Fibroblast of upper back skin (primary cell): ENCODE results near the gene FBXO24.

ENCODE experiments used
- DNase-seq: peaks from one replicate; pipeline ENCODE4 v3.0.0-alpha.2; 2013

Gene FBXO24

DNA sequence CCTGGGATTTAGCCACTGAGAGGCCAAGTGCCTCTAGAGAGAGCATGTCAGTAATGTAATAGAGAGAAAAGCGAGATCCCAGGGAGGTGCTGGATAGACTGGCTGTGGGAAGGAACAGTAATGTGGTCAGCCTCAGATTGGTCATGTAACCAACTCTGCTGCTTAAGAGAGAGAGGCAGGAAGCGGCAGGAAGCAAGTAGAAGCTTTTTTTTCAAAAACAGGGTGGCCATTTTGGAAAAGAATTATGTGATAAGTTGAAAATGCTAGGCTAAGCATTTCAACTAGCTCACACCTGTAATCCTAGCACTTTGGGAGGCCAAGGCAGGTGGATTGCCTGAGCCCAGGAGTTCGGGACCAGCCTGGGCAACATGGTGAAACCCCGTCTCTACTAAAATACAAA is 12.3 kb downstream of the FBXO24 start:
- no peak for DNase-seq

- no peak for DNase-seq
Observed at GRCh38 chr7:100599911-100600729, 14.0 kb downstream of the FBXO24 start.

- DNase-seq: no peak
Observed at GRCh38 chr7:100600730-100601038, 14.6 kb downstream of the FBXO24 start.

- DNase-seq: peak; percentile 97
Observed at GRCh38 chr7:100602889-100603725, 17.0 kb downstream of the FBXO24 start.

DNA sequence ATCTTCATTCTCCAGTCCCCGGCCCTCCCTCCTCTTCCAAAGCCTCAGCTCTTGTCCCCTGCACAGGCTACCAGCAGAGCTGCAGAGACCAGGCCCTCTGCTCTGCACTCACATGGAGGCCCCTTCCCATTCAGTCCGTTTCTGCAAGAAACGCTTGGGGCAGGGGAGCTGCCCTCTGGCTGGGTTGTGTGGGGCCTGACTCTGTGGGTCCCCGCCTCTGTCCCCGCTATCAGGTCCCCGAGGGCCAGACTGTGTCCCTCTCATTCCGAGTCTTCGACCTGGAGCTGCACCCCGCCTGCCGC is 17.5 kb downstream of the FBXO24 start:
- DNase-seq: peak; percentile 47

- peak; percentile 85 for DNase-seq
Observed at GRCh38 chr7:100604028-100604975, 18.2 kb downstream of the FBXO24 start.

- no peak for DNase-seq
Observed at GRCh38 chr7:100604976-100605911, 19.1 kb downstream of the FBXO24 start.

- DNase-seq: no peak
Observed at GRCh38 chr7:100606313-100606712, 20.2 kb downstream of the FBXO24 start.

DNA sequence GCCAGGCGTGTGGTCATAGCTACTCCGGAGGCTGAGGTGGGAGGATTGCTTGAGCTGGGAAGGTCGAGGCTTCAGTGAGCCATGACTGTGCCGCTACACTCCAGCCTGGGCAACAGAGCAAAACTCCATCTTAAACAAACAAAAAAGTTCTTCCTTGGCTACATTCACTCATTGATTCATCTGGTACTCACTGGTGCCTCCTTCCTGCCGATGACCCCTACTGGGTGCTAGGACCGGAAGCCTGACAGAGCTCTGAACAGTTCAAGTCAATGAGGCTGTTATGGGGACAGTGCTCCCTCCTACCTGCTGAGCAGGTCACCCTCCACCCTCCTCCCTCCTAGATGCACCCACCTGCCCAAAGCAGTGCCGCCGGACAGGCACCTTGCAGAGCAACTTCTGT is 21.0 kb downstream of the FBXO24 start:
- no peak for DNase-seq

DNA sequence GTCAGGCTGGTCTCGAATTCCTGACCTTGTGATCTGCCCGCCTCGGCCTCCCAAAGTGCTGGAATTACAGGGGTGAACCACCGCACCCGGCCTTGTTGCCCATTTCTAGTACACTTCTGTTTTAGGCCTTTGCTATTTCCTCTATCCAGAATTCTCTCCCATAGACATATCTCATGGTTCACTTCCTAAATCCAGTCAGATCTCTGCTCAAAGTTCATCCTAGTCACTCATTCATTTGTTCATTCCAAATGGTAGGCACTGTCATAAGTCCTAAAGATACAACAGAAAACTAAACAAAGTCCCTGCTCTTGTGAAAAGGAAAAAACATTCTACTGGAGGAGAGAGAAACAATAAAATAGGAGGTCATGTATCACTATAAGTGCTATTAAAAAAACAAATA is 23.8 kb downstream of the FBXO24 start:
- DNase-seq: no peak

- DNase-seq: peak; percentile 99
Observed at GRCh38 chr7:100611983-100612729, 26.0 kb downstream of the FBXO24 start, which contains the start of gene MOSPD3. Gene MOSPD3, plus strand, starts transcription at chr7:100612540. Its CDS starts 252 bp downstream, at chr7:100612792.

DNA sequence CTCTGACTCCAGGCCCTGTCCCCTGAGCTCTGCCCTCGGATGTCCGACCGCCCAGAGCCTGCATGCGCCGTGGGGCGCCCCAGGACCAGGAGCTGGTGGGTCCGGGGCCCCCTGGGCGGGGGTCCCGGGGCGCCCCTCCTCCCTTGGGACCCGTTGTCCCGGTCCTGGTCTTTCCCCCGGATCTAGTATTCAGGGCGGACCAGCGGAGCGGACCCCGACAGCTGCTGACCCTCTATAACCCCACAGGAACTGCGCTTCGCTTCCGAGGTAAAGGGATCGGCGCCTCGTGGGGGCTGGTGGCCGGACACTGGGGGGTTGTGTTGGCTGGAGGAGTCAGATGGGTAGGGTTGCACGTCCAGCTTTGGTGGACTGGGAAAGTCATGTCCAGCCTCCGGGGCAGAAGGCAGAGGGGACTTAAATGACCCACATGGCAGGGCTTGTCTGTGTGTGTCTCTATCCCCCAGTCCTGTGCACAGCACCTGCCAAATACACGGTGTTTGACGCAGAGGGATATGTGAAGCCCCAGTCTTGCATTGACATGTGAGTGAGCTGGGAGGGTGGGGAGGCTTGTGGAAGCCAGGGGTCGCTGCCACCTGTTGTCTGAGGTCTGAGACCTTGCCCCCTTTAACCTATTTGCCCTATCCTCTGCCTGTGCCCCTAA is 26.7 kb downstream of the FBXO24 start:
- DNase-seq: no peak

- no peak for DNase-seq
Observed at GRCh38 chr7:100613412-100614175, 27.5 kb downstream of the FBXO24 start.

- no peak for DNase-seq
Observed at GRCh38 chr7:100614308-100614861, 28.3 kb downstream of the FBXO24 start.

- DNase-seq: no peak
Observed at GRCh38 chr7:100620239-100620638, 34.1 kb downstream of the FBXO24 start.

DNA sequence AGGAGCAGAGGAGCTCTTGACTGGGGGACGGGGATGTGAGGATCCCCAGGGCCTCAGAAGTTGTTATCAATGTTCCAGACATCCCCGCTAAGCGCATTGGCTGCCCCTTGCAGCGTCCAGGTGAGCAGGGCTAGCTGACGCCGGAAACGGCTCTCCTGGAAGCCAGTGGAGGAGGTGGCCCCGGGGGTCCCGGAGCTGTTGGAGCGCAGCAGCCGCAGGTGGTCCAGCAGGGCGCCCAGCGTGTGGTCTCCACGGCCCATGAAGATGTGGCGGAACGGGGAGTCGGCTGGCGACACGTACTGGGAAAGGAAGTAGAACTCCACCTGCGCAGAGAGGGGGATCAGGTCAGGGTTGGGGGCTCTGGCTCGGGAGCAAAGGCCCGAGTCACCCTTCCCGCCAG is 34.7 kb downstream of the FBXO24 start:
- DNase-seq: no peak

- DNase-seq: no peak
Observed at GRCh38 chr7:100621554-100621953, 35.4 kb downstream of the FBXO24 start.

DNA sequence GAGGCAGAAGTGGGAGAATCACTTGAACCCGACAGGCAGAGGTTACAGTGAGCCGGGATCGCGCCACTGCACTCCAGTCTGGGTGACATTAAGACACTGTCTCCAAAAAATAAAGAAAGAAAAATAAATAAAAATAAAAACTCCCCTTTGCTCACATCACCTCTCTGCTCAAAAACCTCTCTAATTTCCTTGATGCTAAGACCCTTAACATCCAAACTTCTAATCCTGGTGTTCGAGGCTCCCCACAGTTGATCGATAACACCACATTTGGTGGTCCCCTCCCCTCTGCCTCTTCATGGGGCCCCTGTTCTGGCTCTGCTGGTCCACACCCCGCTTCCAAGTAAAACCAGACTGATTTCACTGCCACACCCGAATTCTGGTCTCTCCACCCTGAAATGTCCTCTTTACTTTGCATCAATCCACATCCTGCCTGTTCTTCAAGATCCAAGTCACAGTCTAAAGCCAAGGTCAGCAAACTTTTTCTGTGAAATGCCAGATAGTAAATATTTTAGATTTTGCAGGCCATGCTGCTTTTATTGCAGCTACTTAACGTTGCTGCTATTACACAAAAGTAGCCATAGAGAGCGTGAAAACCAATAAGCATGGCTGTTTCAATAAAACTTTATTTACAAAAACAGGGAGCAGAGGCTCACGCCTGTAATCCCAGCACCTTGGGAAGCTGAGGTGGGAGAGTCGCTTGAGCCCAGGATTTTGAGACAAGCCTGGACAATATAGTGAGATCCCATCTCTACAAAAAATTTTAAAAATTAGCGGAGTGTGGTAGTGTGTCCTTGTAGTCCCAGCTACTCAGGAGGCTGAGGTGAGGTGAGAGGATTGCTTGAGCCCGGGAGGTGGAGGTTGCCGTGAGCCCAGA is 38.1 kb downstream of the FBXO24 start:
- no peak for DNase-seq

DNA sequence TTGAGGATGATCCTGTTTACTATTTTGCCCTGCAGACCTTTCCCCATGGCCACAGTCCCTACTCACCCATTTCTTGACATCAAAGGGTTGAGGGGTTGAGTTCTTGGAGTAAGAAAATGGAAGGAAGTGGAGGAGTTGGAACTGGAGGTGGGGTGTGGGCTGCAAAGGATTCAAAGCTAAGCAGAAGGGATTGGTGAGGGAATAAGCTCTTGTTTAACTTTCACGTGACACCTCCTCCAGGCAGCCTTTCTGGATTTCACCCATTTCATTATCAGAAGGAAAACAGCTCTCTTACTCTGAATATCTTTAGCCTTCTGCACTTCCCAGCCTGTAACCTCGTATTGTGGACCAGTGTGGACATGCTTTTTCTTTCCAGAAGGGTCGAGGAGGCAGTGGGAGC is 39.9 kb downstream of the FBXO24 start:
- no peak for DNase-seq
